EL (cell line): ENCODE data around the gene C14orf180.

Experiments
- DNase-seq: peaks from one replicate; pipeline ENCODE4 v3.0.0-alpha.2; 2016

Gene C14orf180

DNA sequence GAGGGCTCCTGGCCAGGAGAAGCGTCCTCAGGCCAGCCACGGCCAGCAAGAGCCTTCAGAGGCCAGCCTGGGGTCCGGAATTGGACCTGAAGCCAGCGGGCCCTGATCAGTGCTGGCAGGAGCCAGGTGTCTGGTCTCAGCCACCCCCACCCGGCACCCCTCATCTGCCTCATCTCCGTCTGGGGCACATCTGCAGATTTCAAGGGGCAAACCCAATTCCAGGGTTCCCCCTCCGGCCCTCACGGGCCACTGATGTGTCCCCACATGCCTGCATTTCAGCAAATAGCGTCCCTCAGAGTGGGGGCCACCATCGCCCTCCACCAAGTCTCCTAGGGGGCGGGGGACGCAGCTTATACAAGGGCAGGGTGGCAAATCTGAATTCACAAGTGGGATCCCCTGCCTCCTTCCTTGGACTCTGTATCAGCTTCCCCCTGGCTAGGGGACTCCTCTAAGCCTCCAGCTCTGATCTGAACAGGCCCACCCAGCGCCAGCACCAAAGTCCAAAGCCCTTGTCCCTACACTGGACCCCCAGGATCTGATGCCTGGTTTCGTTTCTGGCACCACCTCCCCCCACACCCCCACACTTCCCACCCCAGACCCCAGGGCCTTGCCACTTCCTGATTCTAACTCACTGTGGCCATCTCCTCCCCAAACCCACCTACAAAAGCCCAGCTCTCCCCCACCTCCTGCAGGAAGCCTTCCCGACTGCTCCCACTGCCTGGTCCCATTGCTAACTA, 14.9 kb downstream of the C14orf180 start:
- DNase-seq = no peak

GRCh38 chr14:104595116-104595675, 15.6 kb downstream of the C14orf180 start:
- no peak for DNase-seq

DNA sequence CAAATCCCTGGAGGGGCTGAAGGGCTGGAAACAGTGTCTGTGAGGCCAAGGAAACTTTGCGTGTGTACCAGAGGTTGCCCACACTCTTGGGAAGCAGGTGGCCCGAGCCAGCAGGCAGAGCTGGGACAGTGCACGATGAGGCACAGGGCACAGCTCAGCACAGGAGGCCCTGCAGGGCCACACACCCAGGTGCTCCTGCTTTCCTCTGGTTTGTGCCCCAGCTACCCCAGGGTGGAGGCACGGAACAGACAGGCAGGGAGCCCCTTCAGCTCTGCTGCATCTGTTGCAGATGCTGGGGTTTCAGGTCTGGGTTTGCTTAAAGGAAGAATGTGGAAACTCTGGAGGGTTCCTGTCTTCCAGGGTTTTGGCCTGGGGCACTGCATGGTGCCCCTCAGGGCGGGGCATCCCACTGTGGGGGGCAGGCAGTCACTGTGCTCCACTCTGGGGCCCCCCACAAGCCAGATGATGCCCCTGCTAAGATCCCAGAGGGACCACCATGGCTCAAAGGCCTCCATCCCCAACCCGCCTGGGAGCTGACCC, 16.4 kb downstream of the C14orf180 start:
- no peak for DNase-seq

DNA sequence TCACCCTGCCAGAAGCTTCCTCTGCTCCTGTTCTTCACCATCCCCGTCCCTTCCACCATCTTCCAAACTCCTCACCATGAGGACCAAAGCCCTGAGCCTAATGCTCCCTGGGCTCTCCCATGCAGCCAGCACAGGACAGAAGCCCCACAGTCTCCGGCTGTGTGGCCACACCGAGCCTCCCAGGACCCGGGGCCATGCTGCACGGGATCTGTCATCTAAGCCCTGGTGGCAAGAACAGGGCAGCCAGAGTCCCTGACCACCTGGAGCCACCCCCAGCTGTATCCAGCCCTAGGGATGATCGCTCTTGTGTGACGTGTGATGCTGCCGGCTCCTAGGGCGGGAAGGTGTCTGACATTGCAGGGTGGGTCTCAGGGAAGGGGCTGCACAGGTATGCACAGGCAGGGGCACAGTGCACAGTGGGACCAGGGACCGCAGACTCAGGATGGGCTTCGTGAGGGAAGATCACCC, 16.9 kb downstream of the C14orf180 start:
- DNase-seq = no peak

DNA sequence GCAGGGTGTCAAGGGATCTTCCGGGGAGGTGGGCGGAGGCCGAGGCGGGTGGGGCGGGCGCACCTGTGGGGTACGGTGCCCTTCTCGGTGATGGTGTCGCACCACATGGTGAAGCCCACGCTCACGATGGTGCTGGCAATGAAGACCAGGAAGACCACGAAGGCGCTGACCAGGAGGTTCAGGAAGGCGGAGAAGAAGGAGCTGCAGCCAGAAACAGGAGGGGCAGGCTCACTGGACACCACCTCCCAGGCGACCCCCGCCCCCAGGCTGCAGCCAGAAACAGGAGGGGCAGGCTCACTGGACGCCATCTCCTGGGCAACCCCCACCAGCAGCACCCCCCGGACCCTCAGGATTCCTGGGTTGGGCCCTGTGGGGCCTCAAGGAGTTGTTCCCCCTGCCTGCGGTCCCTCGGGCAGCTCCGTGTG, 17.4 kb downstream of the C14orf180 start:
- DNase-seq = no peak

DNA sequence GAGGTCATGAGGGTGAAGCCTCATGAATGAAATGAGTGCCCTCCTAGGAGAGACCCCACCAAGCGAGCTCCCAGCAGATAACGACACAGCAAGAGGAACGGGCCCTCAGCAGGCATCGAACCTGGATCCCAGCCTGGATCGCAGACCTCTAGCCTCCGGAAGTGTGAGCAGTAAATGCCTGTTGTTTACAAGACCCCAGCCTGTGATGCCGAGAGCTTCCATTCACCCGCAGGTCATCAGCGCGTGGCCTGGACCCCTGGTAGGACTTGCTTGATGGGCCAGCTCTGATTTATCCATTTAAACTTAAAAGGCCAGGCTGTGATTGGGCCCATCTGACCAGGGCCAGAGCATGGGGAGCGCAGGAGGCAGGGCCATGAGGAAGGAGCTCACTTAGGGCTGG, 18.0 kb downstream of the C14orf180 start:
- no peak for DNase-seq

GRCh38 chr14:104598039-104598909, 18.7 kb downstream of the C14orf180 start:
- no peak for DNase-seq

DNA sequence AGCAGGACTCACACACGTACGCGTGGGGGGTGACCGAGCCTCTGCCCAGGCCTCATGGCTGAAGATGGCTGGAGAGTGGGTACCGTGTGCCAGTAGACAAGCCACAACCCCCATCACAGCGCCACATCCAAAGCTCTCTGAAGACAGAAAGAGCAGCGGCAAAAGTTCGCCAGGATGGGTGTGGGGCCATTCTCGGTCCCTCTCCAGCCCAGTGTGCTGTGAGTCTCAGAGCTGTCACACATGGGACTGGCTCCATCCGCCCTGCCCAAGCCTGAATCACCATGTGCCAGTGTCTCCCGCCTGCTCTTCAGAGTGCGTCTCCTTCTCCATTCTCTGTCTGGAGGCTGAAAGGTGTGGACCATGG, 19.3 kb downstream of the C14orf180 start:
- no peak for DNase-seq

DNA sequence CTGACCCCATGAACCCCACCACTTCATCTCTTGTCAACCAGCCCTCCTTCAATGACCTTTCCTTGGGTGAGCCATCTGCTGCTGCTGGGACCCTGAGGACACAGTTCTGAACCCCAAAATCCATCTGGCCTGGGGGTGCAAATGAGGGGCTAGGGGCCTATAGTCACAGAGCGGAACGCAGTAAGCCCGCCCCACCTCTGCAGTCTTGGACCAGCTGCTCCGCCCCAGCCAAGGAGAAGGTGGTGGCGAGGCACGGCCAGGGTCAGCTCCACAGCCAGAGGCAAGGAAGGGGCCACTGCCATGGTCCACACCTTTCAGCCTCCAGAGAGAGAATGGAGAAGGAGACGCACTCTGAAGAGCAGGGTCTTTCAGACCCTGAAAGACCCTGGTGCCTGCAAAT, 19.9 kb downstream of the C14orf180 start:
- DNase-seq = no peak

GRCh38 chr14:104600141-104600643, 20.6 kb downstream of the C14orf180 start:
- peak; percentile 27 for DNase-seq

DNA sequence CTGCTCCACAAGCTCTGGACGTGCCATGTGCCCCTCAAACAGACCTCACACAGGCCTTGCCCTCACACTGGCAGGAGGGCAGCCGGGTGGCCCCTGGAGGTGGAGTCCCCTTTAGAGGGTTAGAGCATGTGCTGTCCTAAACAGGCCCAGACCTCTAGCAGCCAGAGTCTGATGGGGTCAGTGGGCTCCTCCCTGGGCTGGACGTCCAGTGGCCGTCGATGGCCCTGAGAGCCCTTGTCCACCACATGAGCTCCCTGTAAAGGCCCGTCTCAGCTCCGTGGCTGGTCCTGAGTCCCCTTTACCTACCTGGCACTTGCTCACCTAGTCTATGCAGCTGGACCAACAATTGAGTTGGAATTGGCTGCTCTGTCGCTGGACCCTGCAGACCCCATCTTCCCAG, 21.2 kb downstream of the C14orf180 start:
- no peak for DNase-seq

DNA sequence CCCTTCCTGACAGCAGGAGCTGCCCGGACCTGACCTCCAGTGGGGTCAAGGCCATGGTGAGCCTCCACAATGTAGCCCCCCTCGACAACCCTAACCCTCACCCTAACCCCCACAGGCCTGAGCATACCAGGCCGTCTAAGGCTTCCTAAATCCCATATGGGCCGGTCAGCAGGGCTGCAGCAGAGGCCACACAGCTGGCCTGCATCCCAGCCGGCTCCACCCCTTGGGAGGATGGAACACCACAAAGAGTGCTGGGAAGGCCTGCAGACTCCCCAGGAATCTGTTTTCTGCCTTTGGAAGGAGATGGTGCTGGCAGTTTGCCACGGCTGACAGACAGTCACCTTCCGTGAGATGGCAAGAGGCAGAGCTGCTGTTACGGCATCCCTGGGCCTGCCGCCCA, 22.2 kb downstream of the C14orf180 start:
- DNase-seq = peak; percentile 13

DNA sequence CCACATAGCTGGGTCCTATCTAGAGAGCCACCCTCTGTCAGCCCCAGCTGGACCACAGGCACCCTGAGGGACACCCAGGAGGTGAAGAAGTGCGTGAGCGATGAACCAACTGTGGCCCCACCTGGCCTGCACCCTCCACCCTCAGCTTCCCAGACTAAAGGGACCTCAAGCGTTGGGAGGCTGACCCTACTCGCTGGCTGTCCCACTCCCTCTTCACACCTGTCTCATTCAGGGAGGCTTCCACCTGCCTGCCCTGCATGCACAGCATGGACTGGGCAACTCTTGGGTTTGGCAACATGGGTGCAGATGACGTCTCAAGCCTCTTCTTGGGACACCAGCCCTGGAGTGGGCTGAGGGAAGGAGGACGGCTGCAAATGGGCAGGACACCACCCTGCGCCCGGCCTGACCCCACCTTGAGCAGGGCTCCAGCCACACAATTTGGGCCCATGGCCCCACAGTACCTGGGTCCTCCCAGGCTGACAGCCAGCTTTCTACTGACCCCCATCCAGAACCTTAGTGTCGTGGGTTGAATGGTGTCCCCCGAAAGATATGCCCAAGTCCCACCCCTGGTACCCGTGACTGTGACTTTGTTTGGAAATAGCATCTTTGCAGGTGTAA, 22.9 kb downstream of the C14orf180 start:
- DNase-seq = no peak

DNA sequence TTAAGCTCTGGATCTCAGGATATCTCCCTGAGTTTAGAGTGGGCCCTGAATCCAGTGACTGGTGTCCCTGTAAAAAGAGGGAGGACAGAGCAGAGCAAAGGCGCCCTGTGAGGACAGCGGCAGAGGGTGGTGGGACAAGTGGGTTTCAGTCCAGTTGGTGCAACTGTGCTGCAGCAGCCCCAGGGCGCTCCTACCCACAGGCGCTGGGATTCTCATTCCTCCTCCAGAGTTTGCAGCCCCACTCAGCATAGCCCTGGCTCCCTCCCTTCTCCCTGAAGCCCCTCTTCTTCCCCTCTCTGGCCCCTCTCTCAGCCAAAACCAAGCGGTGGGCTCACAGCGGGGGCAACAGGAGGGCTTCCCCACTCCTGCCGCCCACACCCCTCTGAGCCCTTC, 23.4 kb downstream of the C14orf180 start:
- no peak for DNase-seq

DNA sequence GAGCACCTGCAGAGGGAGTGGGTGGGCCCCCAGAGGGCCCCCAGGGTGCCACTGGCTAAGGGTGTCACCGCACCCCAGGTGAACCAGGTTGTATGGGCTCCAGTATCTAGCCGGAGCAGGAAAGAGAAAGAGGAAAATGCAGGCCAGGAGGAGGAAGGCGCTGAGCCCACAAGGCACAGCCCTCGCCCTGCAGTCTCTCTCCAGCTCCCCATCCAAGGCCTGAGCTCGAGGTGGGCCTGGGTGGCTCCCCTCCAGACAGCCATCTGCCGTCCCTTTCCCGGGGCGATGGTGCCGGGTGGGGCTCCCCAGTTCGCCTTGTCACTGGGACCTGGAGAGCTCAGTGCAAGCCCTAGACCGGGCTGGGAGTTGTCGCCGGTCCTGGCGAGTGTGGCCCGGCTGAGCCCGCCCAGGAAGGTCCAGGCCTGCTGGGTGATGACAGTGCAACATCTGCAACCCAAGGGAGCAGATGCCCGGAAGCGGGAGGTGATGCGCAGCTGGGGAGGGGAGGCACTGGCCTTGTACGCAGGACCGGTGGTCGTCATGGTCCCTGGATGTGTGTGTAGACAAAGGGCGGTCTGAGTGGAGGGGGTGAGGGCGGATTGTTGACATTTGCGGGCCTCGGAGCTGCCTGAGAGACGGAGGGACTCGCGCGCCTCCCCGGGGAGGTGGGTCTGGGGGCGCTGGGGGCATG, 24.3 kb downstream of the C14orf180 start:
- DNase-seq = no peak

DNA sequence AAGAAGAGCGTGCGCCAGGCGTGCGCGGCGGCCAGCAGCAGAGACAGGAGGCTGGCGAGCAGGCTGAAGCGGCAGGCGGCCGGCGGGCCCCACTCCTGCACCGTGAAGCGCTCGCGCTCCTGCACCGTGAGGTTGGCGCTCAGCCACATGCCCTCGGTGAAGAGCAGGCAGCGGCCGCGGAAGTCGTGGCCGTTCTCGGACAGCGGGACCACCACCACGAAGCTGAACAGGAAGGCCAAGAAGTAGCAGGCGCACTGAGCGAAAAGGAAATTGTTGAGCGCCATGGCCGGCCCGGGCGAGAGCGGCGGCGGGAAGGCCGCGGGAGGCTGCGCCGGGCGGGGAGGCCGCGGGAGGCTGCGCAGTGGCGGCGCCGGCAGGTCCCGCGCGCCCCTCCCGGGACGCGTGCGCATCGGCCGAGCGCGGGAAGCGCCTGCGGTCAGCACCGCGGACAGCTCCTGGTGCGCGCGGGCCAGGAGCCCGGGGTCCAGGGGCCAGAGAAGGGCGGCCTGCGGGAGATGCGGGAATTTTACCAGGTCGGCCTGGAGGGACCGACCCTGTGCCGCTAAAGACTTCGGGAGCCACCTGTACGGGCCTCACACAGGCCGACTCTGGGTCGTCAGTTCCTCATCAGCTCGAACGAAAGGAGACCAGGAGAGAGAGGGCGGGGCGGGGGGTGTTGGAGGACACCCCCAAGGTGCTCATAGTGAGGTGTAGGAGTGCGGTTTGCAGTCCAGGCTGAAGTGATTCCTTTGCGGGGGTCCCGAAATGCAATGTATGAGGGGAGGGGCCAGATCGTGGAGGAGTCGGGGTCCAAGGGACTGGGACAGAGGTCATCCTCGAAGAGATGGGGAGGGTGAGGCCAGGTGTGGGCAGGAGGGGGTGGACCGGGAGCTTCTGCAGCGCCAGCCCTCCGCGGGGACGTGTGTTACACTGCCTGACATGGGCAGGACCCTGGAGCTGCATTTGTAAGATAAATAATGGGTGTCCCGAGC, 25.2 kb downstream of the C14orf180 start, which contains the start of gene TMEM179:
Gene TMEM179 (minus strand): TSS at position 315 of the 992 bp plus-strand sequence. CDS start 31 bp downstream, at position 284.
- no peak for DNase-seq

DNA sequence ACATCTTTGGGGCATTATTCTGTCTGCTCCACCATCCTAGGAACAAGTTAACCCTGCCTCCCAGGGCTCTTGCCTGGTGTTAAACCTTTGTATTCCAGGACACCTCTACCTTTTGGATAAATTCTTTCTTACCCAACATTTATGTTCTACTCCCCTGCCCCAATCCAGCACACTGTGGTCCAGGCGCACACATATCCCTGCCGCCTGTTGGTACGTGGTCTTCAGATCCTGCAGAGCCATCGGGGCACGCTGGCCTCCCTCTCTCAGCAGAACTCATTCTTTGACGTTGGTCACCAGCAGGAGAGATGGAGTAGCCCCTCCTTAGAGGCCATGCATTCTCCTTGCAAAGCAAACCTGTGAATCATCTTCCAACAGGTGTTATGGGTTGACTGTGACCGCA, 30.1 kb downstream of the C14orf180 start:
- DNase-seq = no peak

DNA sequence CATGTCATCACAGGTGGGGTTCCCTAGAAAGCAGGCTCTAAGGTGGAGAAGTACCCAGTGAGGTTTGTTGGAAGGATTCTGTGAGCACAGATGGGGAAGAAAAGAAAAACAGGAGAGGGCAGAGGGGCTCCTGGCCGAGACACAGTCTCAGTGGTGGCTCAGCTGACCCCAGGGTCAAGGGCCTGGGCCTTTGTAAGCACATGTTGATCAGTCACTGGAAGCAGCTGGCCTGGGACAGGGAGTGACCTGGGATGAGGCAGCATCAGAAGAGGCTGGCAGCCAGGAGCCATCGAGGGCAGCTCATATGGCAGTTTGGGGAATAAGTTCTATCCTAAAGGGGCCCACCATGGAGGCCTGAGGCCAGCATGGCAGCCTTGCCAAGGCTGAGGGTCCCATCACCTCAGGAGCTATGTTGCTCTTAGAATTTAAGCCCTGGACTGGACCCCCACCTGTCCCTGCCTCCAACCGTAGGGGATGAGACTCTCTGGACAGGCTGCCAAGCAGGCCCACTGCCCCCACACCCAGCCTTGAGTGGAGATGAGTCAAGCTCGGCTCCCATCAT, 31.3 kb downstream of the C14orf180 start:
- DNase-seq = no peak

GRCh38 chr14:104611881-104612280, 32.3 kb downstream of the C14orf180 start:
- DNase-seq = no peak

GRCh38 chr14:104614126-104614812, 34.7 kb downstream of the C14orf180 start:
- no peak for DNase-seq
